Mucosa of descending colon (tissue), 3 donors: ENCODE measurements around the gene SNRNP27. TPM values are rescaled to one million over a fixed set of nuclear protein-coding genes. Genes with fewer than 3 reads are reported as not detected.
A peak's percentile ranks its signal among the peaks of the same experiment; 100 is the strongest.

ENCODE experiments used
- ATAC-seq: fragments of 200-7000 bp; cut with Tn5 transposase; one replicate; pipeline ENCODE4 v1.9.1; 2020; ENCODE audit warnings: mild to moderate bottlenecking, moderate library complexity
- DNase-seq, 3 donors: peaks; one replicate each; pipeline ENCODE4 v3.0.0-alpha.2; 2020
- H3K36me3 ChIP-seq: fragments of 200-600 bp; one replicate; pipeline ENCODE4 v1.8.0; 2021; ENCODE audit warnings: low read depth, mild to moderate bottlenecking
- H3K4me1 ChIP-seq: fragments of 200-600 bp; one replicate; pipeline ENCODE4 v1.8.0; 2021; ENCODE audit warnings: low read depth, mild to moderate bottlenecking
- H3K4me3 ChIP-seq: fragments of 200-600 bp; one replicate; pipeline ENCODE4 v1.8.0; 2021; ENCODE audit warnings: mild to moderate bottlenecking
- H3K9me3 ChIP-seq: fragments of 200-600 bp; one replicate; pipeline ENCODE4 v1.8.0; 2021; ENCODE audit warnings: mild to moderate bottlenecking
- CTCF ChIP-seq: fragments of 200-600 bp; IDR thresholded peaks from one replicate; pipeline ENCODE4 v1.8.0; 2022; ENCODE audit warnings: antibody characterized with exemption, mild to moderate bottlenecking
- intact Hi-C, 2 donors: fragments of 100-400 bp; cut with DNase I in 1 of 2; cut with micrococcal nuclease in 1 of 2; formaldehyde crosslinking; loops; one replicate each; pipeline versions ENCODE4 v1.11.0 to v1.11.1; 2022; cut with DNase I, micrococcal nuclease
- total RNA-seq, 3 donors: library from RNA; stranded (reverse); fragmentation: NEBNext Ultra II Directional in 2 of 3; extraction: Animal tissue kit (Norgen Biotek cat#: 25700) in 2 of 3; gene quantifications; one replicate each; pipeline versions ENCODE4 v1.2.1 to v1.2.4, GENCODE V29; 2021 to 2023
- donor health status: DM: no; HTN: no; CAD: no; lungs with moderate emphysema.
- donor health status: DM: no; HTN: no; CAD: no.
- donor health status: DM: no; HTN: yes; CAD: no.

Gene SNRNP27
- total RNA-seq, 3 donors from 2014 or later, result 23.9 to 37.5 (median 34.5) TPM

- intact Hi-C loops, result no loop called here
- Histone ChIP-seq H3K4me1 (no peaks in the 10 kb centered on the region), H3K36me3 (peaks cover 3% of the 10 kb centered on the region), H3K9me3 (no peaks in the 10 kb centered on the region), H3K4me3 (no peak overlapping the region)
- ATAC-seq, result peak; percentile 47
- TF ChIP-seq CTCF, result no peak
- DNase-seq, result peak in 1 of 3 donors; percentile 67
These were observed 8.6 kb downstream of the SNRNP27 start for GRCh38 chr2:69902213-69902922.

GRCh38 chr2:69907216-69907615 lies 13.5 kb downstream of the SNRNP27 start:
- H3K9me3 ChIP-seq, result no peaks in the 10 kb centered on the region
- no peak overlapping the region for H3K4me3 ChIP-seq
- ATAC-seq, result no peak
- DNase-seq, result no peak
- H3K4me1 ChIP-seq, result no peaks in the 10 kb centered on the region
- TF ChIP-seq CTCF, result no peak
- H3K36me3 ChIP-seq, result no peaks in the 10 kb centered on the region
- intact Hi-C loops, result no loop called here

- intact Hi-C loops, result loop anchor here (5.0 to 10.0 kb wide), 3 partner anchors 153 to 233 kb away; no protein-coding TSS in a partner anchor
- Histone ChIP-seq H3K4me1 (no peaks in the 10 kb centered on the region), H3K9me3 (no peaks in the 10 kb centered on the region), H3K4me3 (no peak overlapping the region), H3K36me3 (peaks cover 5% of the 10 kb centered on the region)
- DNase-seq (no peak), ATAC-seq (no peak)
- no peak for TF ChIP-seq CTCF
These were observed 18.3 kb downstream of the SNRNP27 start for GRCh38 chr2:69911985-69912563.

- H3K4me3 ChIP-seq, result peak overlapping the region; percentile 79
- DNase-seq (peak in 2 of 3 donors; percentile 97 to 100), ATAC-seq (peak; percentile 89)
- TF ChIP-seq CTCF, result peak; percentile 18
- intact Hi-C loops, result loop anchor here (5.0 to 10.0 kb wide), 3 partner anchors 150 to 230 kb away; no protein-coding TSS in a partner anchor
- H3K36me3 ChIP-seq, result peaks cover 7% of the 10 kb centered on the region
- H3K4me1 ChIP-seq, result peaks cover 5% of the 10 kb centered on the region
- no peaks in the 10 kb centered on the region for H3K9me3 ChIP-seq
These were observed 20.6 kb downstream of the SNRNP27 start for GRCh38 chr2:69914164-69914949.
